HEK293 (cell line): Measurements from ENCODE around the gene NUMB.

ENCODE experiments used
- AEBP2 ChIP-seq: fragments of 450-650 bp; formaldehyde crosslinking; IDR thresholded peaks from 2 replicates; pipeline ENCODE4 v1.5.1; 2016; ENCODE audit warnings: missing biosample characterization, missing genetic modification characterization, borderline replicate concordance
- CTCF ChIP-seq: fragments of 450-650 bp; formaldehyde crosslinking; IDR thresholded peaks from 2 replicates; pipeline ENCODE4 v1.5.1; 2016; ENCODE audit warnings: missing biosample characterization, missing genetic modification characterization
- REPIN1 ChIP-seq: fragments of 450-650 bp; formaldehyde crosslinking; IDR thresholded peaks from 2 replicates; pipeline ENCODE4 v1.5.1; 2017; ENCODE audit warnings: missing biosample characterization, missing genetic modification characterization, low read depth
- ZBTB26 ChIP-seq: fragments of 450-650 bp; formaldehyde crosslinking; optimal IDR thresholded peaks from 2 replicates; pipeline ENCODE3; 2016; ENCODE audit warnings: missing biosample characterization, mild to moderate bottlenecking, missing genetic modification characterization
- ZEB2 ChIP-seq: fragments of 450-650 bp; formaldehyde crosslinking; IDR thresholded peaks from 2 replicates; pipeline ENCODE4 v1.5.1; 2016; ENCODE audit warnings: missing biosample characterization, missing genetic modification characterization
- ZFP37 ChIP-seq: fragments of 450-650 bp; formaldehyde crosslinking; IDR thresholded peaks from 2 replicates; pipeline ENCODE4 v1.5.1; 2016; ENCODE audit warnings: missing biosample characterization, missing genetic modification characterization
- ZNF48 ChIP-seq: fragments of 450-650 bp; formaldehyde crosslinking; IDR thresholded peaks from 2 replicates; pipeline ENCODE4 v1.5.1; 2016; ENCODE audit warnings: missing biosample characterization, missing genetic modification characterization
- ZNF792 ChIP-seq: fragments of 450-650 bp; formaldehyde crosslinking; IDR thresholded peaks from 2 replicates; pipeline ENCODE4 v1.5.1; 2016; ENCODE audit warnings: missing biosample characterization, missing genetic modification characterization
- ZXDB ChIP-seq: fragments of 450-650 bp; formaldehyde crosslinking; IDR thresholded peaks from 2 replicates; pipeline ENCODE4 v1.5.1; 2016; ENCODE audit warnings: missing biosample characterization, missing genetic modification characterization

GRCh38 chr14:73342670-73343069 lies 115.7 kb downstream of the NUMB start:
- TF ChIP-seq ZEB2 (tag by site-specific recombination) (no peak), CTCF (tag by site-specific recombination) (no peak), ZNF48 (tag by site-specific recombination) (no peak), AEBP2 (tag by site-specific recombination) (no peak), ZFP37 (no peak), ZXDB (no peak), REPIN1 (no peak), ZBTB26 (tag by site-specific recombination) (no peak), ZNF792 (tag by site-specific recombination) (no peak)
